HUES6 (cell line): ENCODE measurements around the gene FHOD3.
"Not testable (repeated sequence)": the region's sequence is repeated elsewhere in the genome, so short reads cannot be mapped to it uniquely, and the experiment has no call there.

Source experiments
- H3K27ac ChIP-seq: 2 replicates; pipeline ENCODE4 v1.7.0; 2013; ENCODE audit warnings: low read depth, mild to moderate bottlenecking, low read length, inconsistent platforms
- H3K27me3 ChIP-seq: 2 replicates; pipeline ENCODE4 v1.6.1; 2013; ENCODE audit warnings: low read length; ENCODE audit not compliant: control insufficient read depth, insufficient read depth
- H3K36me3 ChIP-seq: 2 replicates; pipeline ENCODE4 v1.6.1; 2013; ENCODE audit warnings: low read length; ENCODE audit not compliant: control insufficient read depth, insufficient read depth
- H3K4me1 ChIP-seq: 2 replicates; pipeline ENCODE4 v1.6.1; 2013; ENCODE audit warnings: low read length; ENCODE audit not compliant: control insufficient read depth, insufficient read depth
- H3K4me3 ChIP-seq: 2 replicates; pipeline ENCODE4 v1.5.1; 2013; ENCODE audit warnings: low read depth, low read length
- H3K9ac ChIP-seq: one replicate; pipeline ENCODE4 v1.6.1; 2013; ENCODE audit warnings: mild to moderate bottlenecking, low read length
- H3K9me3 ChIP-seq: 2 replicates; pipeline ENCODE4 v1.6.1; 2013; ENCODE audit warnings: low read depth, low read length; ENCODE audit not compliant: control insufficient read depth, insufficient read depth

FHOD3 gene

DNA sequence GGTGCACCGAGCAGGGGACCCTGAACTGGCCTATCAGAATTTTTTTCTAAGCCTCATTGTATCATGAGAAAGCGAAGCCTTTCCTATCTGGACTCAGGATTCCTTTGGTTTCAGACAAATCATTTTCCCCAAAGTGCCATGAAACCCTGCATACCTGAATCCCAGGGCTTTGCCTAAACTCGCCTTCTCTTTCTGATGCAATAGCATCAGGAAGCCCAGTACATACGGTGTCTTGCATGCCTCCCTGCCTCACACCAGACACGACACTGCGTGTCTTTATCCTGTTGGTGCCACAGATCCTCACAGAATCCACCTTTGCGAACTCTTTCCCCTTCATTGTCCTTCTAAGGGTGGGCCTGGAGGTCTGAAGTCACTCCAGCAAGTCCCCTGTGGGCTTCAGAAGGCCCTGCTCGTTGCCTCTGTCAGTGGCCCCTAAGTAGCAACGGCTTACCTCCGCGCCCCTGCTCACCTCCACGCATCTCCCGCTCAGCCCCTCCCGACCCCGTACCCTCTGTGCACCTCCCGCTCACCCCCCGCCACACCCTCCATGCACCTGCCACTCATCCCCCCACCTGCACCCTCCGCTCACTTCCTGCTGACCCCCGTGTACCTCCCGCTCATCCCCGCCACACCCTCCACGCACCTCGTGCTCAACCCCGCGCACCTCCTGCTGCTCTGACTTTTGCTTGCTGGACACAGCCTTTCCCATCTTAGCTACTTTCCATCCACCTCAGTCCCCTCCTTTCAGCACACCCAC lies 447.9 kb downstream of the FHOD3 start:
- no peak overlapping the region for H3K27ac ChIP-seq
- no peaks in the 10 kb centered on the region for H3K27me3 ChIP-seq
- H3K9ac ChIP-seq: no peak overlapping the region
- H3K4me3 ChIP-seq: no peak overlapping the region
- H3K9me3 ChIP-seq: no peaks in the 10 kb centered on the region
- H3K4me1 ChIP-seq: no peaks in the 10 kb centered on the region
- no peaks in the 10 kb centered on the region; the same call in 1 of the 2 replicates for H3K36me3 ChIP-seq

DNA sequence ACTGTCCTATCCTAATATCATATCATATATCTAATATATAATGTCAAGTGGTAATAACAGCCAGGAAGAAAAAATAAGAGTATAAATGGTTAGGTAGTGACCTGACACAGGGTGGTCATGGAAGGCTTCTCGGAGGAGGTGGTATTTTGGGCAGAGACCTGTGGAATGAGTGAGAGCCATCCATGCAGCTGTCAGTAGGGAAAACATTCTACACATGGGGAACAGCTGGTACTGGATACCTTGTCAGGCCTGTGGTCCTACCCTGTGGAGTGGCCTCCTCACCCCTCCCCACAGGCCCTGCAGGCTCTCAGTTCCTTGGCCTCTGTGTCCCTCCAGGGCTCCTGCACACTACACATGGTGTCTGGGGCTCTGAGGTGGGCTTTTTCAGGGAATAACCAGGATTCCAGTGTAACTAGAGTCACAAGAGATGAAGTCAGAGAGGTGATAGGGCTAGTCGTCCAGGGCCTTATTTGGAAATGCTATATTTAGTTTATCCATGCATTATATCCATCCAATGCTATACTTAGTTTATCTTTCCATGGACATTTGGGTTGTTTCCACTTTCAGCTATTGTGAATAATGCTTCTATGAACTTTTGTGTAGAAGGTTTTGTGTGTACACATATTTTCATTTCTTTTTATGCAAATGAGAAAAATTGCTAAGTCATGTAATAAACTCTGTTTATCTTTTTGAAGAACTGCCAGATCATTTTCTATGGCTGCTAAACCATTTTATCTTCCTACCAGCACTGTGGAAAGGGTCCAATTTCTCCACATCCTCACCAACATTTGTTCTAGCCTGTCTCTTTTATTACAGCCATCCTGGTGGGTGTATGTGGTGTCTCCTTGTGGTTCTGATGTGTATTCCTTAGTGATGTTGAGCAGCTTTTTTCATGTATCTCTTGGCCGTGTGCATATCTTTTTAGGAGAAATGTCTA lies 455.7 kb downstream of the FHOD3 start:
- no peaks in the 10 kb centered on the region for H3K4me1 ChIP-seq
- no peak overlapping the region for H3K4me3 ChIP-seq
- H3K9me3 ChIP-seq: no peaks in the 10 kb centered on the region
- no peak overlapping the region for H3K27ac ChIP-seq
- H3K27me3 ChIP-seq: no peaks in the 10 kb centered on the region
- H3K9ac ChIP-seq: no peak overlapping the region
- no peaks in the 10 kb centered on the region for H3K36me3 ChIP-seq

DNA sequence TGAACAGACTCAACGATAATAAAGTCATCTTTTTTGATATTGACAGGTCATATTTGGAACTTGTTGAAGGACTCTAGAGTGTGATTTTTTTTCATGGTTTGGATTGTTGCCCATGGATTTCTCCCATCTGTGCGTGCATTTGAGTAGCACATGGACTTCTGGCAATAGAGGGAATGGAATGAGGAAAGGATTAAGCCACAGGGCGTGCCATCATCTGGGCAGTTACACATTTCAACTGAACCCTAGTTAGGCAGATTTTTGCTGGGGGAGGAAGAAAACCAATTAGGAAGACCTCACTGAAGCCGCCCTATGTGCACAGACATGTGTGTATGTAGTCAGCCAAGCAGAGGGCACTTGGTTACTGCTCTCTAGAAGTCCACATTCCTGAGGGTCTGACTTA lies 458.7 kb downstream of the FHOD3 start:
- Histone ChIP-seq H3K9ac (no peak overlapping the region), H3K4me3 (no peak overlapping the region), H3K36me3 (no peaks in the 10 kb centered on the region), H3K9me3 (no peaks in the 10 kb centered on the region), H3K4me1 (no peaks in the 10 kb centered on the region), H3K27ac (no peak overlapping the region), H3K27me3 (no peaks in the 10 kb centered on the region)

- Histone ChIP-seq H3K4me3 (no peak overlapping the region), H3K27ac (no peak overlapping the region), H3K9ac (no peak overlapping the region), H3K36me3 (no peaks in the 10 kb centered on the region), H3K9me3 (no peaks in the 10 kb centered on the region), H3K4me1 (no peaks in the 10 kb centered on the region), H3K27me3 (no peaks in the 10 kb centered on the region)
These were observed 459.6 kb downstream of the FHOD3 start for GRCh38 chr18:36757081-36757480.

GRCh38 chr18:36757991-36758390 lies 460.5 kb downstream of the FHOD3 start:
- no peaks in the 10 kb centered on the region for H3K36me3 ChIP-seq

DNA sequence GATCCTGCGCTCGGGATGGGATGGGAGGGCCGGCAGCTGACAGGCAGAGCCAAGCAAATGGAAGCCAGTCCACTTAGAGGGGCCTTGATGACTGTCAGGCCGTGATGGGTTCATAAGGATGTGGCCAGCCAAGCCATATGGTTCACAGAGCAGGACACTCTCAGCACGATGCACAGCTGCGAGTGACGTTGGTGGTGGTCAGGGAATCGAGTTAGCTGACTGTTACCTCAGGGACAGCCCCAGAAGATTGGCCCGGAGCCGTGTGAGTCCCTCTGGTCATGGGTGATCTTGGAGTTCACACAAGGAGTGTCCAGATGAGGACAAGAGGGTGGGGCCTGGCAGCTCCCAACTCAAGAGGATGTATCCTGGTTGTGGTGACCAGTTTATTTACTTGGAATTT lies 461.1 kb downstream of the FHOD3 start:
- no peak overlapping the region for H3K4me3 ChIP-seq
- H3K9me3 ChIP-seq: no peaks in the 10 kb centered on the region
- H3K4me1 ChIP-seq: no peaks in the 10 kb centered on the region
- H3K9ac ChIP-seq: no peak overlapping the region
- no peaks in the 10 kb centered on the region for H3K36me3 ChIP-seq
- H3K27me3 ChIP-seq: no peaks in the 10 kb centered on the region
- no peak overlapping the region for H3K27ac ChIP-seq

More at GRCh38 chr18:36757991-36758390, 460.5 kb downstream of the FHOD3 start:
- Histone ChIP-seq H3K27ac (no peak overlapping the region), H3K4me1 (no peaks in the 10 kb centered on the region), H3K9ac (no peak overlapping the region), H3K27me3 (no peaks in the 10 kb centered on the region), H3K4me3 (no peak overlapping the region), H3K9me3 (no peaks in the 10 kb centered on the region)

DNA sequence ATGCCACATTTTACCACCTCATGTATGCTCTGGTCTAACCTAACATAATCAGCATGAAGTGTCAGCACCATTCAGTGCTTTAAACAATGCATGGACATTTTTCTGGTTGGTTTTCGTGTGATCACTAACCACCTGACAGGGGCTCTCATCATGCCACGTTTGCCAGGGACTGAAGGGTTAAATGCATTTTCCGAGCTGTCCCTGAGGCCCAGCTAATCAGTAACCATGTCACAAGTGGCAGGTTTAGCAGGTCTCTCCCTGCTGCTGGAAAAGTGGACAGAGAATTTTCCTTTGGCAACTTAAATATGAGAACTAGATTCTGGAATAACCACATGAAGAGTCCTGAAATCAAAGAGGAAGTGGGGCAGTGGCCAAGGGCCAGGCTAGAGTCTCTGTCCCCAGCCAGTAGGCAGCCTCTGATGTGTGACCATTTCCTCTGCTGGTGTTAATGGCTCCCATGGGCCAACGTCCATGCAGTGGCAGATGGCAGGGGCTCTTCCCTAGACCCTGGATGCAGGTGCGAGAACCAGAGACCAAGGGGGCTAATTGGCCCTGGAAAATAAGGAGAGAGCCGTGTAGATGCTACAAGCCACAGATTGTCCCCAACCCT lies 461.8 kb downstream of the FHOD3 start:
- Histone ChIP-seq H3K4me1 (no peaks in the 10 kb centered on the region), H3K27me3 (no peaks in the 10 kb centered on the region), H3K9me3 (no peaks in the 10 kb centered on the region), H3K36me3 (no peaks in the 10 kb centered on the region), H3K9ac (no peak overlapping the region), H3K27ac (no peak overlapping the region), H3K4me3 (no peak overlapping the region)

DNA sequence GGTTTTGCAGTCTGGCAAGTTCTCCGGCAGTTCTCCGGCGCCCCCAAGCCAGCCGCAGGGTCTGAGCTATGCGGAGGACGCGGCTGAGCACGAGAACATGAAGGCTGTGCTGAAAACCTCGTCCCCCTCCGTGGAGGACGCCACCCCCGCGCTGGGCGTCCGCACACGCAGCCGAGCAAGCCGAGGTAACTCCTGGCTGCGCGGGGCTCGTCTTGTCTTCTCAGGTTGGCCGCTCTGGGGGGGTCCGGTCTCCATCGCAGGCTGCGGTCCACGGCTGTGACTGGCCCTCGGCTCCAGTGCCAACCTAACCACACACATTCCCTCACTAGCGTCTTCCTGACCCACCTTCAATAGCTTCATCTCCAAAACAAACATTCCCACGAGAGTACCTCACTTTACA lies 463.1 kb downstream of the FHOD3 start:
- Histone ChIP-seq H3K27me3 (no peaks in the 10 kb centered on the region), H3K4me3 (no peak overlapping the region), H3K36me3 (no peaks in the 10 kb centered on the region), H3K4me1 (no peaks in the 10 kb centered on the region), H3K9ac (no peak overlapping the region), H3K9me3 (no peaks in the 10 kb centered on the region), H3K27ac (no peak overlapping the region)

DNA sequence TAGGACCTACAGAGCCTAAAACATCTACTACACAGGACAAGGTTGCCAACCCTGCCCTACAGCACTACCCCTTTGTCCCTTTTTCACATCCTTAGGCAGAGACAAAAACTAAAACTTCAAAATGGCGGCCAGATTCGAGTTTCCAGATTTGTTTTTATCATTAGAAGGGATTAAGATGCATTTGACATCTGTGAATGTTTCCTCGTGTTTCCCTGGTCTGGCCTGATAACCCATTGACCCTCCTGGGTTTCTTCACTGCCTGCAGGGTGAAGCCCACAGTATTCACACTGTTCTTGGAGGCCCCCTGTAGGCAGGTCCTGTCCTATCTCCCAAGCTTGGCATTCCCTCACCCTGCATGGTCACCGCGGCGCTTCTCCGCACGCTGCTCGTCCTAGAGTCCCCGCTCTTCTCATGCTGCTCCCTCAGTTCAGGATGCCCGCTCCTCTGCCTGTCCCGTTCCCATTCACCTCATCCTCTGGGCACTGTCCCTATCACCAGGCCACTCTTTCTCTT lies 463.7 kb downstream of the FHOD3 start:
- H3K4me1 ChIP-seq: no peaks in the 10 kb centered on the region
- H3K9ac ChIP-seq: no peak overlapping the region
- no peaks in the 10 kb centered on the region for H3K9me3 ChIP-seq
- H3K36me3 ChIP-seq: no peaks in the 10 kb centered on the region
- no peak overlapping the region for H3K27ac ChIP-seq
- no peak overlapping the region for H3K4me3 ChIP-seq
- H3K27me3 ChIP-seq: no peaks in the 10 kb centered on the region

DNA sequence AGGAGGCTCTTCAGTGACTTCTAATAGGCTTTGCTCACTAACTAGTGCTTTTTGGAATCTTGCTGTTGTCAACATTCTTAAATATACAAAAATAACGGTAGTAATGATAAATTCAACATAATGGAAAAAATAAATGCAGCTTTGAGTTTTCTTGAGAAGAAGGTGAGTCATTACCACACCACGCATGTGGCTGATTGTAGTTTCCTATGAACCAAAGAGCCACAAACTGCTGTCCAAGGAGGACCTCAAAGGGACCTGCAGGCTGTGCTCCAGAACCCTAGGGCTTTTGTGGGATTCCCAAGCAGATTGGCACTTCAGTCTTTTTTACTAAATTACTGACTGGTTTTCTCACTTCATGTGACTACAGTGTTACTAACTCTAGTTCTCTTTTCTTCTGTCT lies 464.6 kb downstream of the FHOD3 start:
- no peaks in the 10 kb centered on the region for H3K27me3 ChIP-seq
- H3K27ac ChIP-seq: no peak overlapping the region
- no peaks in the 10 kb centered on the region for H3K36me3 ChIP-seq
- H3K9ac ChIP-seq: no peak overlapping the region
- no peak overlapping the region for H3K4me3 ChIP-seq
- H3K9me3 ChIP-seq: no peaks in the 10 kb centered on the region
- H3K4me1 ChIP-seq: no peaks in the 10 kb centered on the region

DNA sequence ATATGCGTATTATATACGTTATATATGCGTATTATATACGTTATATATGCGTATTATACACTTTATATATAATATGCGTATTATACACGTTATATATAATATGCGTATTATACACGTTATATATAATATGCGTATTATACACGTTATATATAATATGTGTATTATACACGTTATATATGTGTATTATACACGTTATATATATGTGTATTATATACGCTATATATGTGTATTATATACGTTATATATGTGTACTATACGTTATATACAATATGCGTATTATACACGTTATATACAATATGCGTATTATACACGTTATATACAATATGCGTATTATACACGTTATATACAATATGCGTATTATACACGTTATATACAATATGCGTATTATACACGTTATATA lies 465.5 kb downstream of the FHOD3 start:
- H3K9me3 ChIP-seq, H3K4me3 ChIP-seq, H3K27me3 ChIP-seq, H3K36me3 ChIP-seq, H3K4me1 ChIP-seq, H3K9ac ChIP-seq, H3K27ac ChIP-seq: not testable (repeated sequence)
